Activated CD8-positive, alpha-beta memory T cell treated with anti-CD3 and anti-CD28 coated beads, Interleukin-2, amount 50 U/mL, for 1 hour (primary cell): ENCODE measurements around the gene TMEM52B.
A peak's percentile ranks its signal among the peaks of the same experiment; 100 is the strongest.
"Not testable (repeated sequence)": the region's sequence is repeated elsewhere in the genome, so short reads cannot be mapped to it uniquely, and the experiment has no call there.

Experiments
- DNase-seq: peaks from one replicate; pipeline ENCODE4 v3.0.0-alpha.2; 2020; ENCODE audit errors: extremely low read depth

Gene TMEM52B

DNA sequence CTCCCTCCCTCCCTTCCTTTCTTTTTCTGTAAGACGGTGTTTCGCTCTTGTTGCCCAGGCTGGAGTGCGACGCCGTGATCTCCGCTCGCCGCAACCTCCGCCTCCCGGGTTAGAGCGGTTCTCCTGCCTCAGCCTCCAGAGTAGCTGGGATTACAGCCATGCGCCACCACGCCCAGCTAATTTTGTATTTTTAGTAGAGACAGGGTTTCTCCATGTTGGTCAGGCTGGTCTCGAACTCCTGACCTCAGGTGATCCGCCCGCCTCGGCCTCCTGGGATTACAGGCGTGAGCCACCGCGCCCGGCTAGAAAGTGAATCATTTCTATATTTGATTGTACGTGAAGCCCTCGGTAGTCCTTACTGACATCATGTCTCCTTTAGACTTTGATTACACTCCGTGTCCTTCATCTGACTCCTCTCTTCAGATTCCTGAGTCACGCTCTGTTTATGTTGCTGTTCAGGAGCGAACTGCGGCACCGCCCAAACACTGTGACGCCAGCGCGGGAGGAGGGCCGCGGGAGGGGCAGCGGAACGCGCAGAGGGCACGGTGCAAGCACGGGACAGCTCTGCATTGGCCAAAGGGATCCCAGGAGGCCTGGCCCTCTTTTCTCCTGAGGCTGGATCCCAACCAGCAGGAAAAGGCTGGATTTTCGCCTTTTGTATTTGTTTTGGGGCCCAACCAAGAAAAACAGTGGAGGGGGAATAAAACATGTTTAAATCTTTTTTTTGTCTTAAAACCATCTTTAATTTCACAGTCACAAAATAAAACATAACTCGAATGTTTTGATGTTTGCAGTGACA, 33.3 kb downstream of the TMEM52B start:
- DNase-seq: peak; percentile 75

- DNase-seq: peak; percentile 67
Observed at GRCh38 chr12:10212739-10213131, 33.9 kb downstream of the TMEM52B start, which contains the start of gene GABARAPL1. GABARAPL1 (plus strand) TSS chr12:10212877; CDS start chr12:10213130, 253 bp downstream.

DNA sequence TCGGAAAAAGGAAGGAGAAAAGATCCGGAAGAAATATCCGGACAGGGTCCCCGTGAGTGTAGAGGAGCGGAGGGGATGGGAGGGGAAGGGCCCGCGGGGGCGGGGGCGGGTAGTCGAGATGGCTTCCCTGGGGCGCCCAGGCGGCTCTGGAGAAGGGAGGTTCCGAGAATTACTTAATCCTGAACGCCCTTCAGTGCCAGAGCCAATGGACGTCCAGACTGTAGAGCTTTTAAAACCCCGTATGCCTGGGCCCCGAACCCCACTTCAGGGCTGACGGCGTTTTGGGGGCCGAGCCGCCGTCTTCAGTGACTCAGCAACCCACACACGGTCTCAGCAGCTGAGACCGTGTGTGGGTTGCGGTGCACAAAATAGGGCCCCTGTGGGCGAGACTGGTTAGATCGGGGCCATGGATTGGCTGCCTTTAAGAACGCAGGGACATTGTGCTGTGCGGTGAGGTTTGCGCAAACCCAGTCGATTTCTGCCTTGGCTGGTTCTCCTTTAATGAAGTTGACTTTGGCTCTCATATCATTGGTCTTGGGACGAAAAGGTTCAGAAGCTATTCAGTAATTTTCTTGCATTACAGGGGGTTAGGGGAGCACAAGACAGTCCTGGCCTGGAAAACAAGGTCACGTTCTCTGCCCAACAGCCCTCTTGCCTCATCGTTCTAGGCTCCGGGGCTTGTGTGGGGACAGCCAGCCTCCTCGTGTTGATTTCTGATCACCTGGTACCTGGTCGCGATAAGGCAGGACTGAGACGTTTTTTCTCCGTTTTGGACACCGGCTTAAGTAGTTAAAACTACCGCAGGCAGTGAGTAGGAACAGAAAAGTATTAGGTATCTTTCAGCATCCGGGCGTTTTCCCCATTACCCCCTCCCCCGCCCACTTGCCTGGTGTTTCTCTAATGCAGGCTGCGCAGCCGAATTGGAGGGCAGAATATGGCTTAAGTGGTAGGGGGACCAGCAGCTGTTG, 34.6 kb downstream of the TMEM52B start:
- DNase-seq: peak; percentile 82

DNA sequence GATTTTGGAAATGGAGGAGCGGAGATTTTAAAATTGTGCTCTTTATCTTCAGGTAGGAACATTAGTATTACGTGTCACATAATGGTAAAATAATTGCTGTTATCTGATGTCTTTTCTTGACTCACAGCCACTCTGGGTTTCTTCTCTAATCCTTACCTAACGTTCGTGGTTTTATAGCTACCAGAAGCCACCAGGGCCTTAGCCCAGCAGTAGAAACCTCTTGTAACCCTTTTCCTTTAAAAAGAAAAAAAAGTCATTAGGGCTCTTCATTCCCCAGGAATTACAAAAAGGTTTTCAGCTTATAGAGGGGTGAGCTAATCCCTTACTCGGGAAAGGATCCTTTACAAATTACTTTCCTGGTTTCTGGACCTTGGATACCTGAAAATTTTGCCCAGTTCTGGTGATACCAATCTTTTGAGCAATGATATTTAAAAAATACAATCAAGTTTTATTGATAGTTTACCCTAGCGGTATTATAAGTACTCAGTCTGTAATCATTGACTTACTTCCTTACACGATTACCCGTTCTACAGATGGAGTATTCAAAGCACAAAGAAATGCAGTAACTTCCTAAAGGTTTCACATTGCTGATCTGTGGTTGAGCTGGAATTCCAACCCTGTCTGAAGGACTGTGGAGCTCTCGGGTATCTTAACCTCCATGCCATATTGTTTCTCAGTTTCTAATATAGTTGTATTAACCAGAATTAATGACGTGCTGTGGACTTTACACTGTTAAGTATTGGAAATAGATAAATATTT, 35.5 kb downstream of the TMEM52B start:
- no peak for DNase-seq

DNA sequence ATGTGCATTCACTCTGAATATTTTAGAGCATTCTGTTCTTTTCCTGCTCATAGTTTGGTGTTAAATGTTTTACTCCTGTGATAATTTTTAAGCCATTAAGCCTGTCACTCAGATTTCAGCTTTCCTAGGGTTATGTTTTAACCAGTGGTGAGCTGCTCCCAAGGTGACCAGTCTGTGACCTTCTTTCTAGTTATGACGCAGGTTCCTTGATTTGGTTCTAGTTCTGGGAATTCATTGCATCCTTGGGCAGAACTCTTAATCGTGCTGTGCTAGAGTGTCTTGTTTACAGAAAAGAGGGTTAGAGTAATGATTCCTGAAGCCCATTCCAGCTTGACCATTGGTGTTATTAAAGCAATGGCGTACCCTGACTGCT, 36.0 kb downstream of the TMEM52B start:
- DNase-seq: no peak

DNA sequence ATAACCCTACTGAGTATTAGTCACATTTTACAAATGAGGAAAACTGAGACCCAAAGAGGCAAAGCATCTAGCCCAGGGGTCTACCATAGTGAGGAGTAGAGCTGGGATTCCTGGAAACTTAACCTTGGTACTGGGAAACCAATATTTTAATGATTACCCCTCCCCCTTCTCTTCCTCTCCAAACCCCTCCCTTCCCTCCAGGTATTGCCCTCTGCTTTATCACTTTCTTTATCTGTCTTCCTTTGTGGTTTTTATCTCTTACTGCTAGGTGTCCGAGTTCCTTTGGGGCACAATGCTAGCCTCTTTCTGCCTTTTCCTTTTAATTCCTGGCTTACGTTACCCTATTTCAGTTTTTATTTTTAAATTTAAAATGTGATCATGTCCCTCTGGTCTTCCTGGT, 36.6 kb downstream of the TMEM52B start:
- no peak for DNase-seq

DNA sequence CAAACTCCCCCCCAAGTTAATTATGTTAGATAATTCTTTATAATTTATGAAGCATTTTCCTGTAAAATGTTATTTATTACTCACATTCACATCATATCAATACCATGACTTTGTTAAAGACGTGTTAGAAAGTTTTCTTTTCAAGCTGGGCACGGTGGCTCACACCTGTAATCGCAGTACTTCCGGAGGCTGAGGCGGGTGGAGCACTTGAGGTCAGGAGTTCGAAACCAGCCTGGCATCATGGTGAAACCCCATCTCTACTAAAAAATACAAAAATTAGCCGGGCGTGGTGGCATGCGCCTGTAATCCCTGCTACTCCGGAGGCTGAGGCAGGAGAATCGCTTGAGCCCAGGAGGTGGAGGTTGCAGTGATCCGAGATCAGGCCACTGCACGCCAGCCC, 37.1 kb downstream of the TMEM52B start:
- not testable (repeated sequence) for DNase-seq

DNA sequence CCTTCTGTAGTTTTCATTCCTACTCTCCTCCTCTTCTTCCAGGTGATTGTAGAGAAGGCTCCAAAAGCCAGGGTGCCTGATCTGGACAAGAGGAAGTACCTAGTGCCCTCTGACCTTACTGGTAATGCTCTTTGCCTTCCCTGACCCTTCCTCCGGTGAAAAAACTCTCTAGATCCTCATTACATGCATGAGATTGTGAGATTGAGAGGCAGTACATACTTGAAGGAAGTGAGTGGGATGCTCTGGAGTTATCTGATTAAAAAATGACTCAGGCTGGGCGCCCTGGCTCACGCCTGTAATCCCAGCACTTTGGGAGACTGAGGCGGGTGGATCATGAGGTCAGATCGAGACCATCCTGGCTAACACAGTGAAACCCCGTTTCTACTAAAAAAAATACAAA, 39.2 kb downstream of the TMEM52B start:
- DNase-seq: no peak

GRCh38 chr12:10220398-10221077, 41.7 kb downstream of the TMEM52B start:
- no peak for DNase-seq

DNA sequence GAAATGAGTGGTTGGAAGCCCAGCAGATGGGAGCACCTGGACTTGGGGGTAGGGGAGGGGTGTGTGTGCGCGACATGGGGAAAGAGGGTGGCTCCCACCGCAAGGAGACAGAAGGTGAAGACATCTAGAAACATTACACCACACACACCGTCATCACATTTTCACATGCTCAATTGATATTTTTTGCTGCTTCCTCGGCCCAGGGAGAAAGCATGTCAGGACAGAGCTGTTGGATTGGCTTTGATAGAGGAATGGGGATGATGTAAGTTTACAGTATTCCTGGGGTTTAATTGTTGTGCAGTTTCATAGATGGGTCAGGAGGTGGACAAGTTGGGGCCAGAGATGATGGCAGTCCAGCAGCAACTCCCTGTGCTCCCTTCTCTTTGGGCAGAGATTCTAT, 43.0 kb downstream of the TMEM52B start:
- no peak for DNase-seq

DNA sequence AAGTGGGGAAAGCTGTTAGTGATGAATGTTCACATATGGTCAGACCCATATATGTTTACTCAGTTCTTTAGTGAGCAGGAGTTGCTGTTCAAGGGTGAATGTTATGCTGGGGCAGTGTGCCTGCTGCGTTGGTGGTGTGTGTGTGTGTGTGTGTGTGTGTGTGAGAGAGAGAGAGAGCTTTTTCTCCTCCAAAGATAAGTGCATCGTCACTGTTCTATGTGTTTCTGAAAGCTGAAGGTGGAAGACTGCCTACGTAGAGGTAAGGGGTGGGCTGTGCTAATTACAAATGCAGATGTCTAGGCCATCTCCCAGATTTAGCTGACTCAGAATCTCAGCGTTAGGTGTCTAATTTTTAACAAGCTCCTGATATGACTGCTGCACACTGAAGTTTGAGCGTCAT, 44.4 kb downstream of the TMEM52B start:
- no peak for DNase-seq

GRCh38 chr12:10225426-10225825, 46.6 kb downstream of the TMEM52B start:
- not testable (repeated sequence) for DNase-seq

GRCh38 chr12:10226086-10226485, 47.3 kb downstream of the TMEM52B start:
- DNase-seq: no peak

DNA sequence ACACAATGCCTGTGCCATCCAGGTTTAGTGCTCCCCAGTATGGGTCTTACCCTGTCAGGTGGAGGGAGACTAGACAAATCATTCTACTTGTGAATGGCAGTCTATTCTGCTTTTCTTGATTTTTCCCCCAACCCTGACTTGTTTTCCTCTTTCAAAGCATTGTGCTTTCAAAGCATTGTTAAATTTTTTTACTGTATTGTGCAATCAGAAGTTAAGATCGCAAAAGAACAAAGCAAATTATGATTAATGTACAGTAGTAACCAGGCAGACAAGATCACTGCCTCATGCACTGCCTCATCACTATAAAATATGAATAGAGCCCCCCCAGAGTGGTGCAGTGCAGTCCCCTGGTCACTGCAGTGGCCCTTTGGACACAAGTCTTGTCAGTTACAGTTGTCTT, 47.9 kb downstream of the TMEM52B start:
- no peak for DNase-seq

GRCh38 chr12:10227648-10228047, 48.8 kb downstream of the TMEM52B start:
- DNase-seq: no peak

GRCh38 chr12:10234562-10234961, 55.7 kb downstream of the TMEM52B start:
- DNase-seq: no peak

DNA sequence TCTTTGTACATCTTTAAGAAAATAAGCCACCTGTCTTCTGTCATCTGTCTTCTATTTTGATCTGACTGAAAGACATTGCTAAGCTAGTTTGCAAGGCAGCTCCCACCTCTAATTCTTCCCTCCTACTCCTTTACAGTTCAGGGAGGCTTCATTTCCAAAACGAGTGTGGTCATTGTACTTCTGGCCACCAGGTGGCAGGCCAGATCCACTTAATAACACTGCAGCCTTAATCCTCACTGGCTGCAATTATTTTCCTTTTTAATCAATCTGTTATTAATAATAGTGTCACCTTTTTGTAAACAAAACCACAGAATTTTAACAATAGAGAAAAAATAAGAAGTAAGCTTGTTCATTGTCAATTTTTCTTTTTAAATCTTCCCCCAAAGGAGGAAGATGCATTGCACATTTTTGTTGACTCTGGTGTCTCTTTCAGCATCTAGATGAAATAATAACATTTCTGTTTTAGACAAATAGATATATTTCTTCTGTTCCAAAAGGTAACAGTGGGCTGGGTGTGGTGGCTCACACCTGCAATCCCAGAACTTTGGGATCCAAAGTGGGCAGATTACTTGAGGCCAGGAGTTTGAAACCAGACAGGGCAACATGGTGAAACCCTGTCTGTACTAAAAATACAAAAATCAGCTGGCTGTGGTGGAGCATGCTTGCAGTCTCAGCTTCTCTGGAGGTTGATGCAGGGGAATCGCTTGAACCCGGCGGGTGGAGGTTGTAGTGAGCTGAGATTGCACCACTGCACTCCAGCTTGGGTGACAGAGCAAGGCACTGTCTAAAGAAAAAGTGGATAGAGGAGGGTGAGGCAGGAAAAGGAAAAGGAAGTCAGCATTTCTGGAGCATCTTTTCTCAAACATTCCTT, 57.2 kb downstream of the TMEM52B start:
- DNase-seq: no peak

GRCh38 chr12:10236720-10237119, 57.9 kb downstream of the TMEM52B start:
- DNase-seq: no peak

- DNase-seq: no peak
Observed at GRCh38 chr12:10238526-10238925, 59.7 kb downstream of the TMEM52B start.

- no peak for DNase-seq
Observed at GRCh38 chr12:10241290-10241689, 62.5 kb downstream of the TMEM52B start.
